Mononuclear cell (primary cell): Measurements from ENCODE around the gene PPP2R5D. TPM values are rescaled to one million over a fixed set of nuclear protein-coding genes. Genes with fewer than 3 reads are reported as not detected.
"Not testable (repeated sequence)": the region's sequence is repeated elsewhere in the genome, so short reads cannot be mapped to it uniquely, and the experiment has no call there.

ENCODE experiments used
- H3K27me3 ChIP-seq: 2 replicates; pipeline ENCODE4 v1.6.0; 2011; ENCODE audit warnings: low read length, control low read depth; ENCODE audit not compliant: insufficient read depth
- H3K4me1 ChIP-seq: 2 replicates; pipeline ENCODE4 v1.5.1; 2011; ENCODE audit warnings: mild to moderate bottlenecking, low read length, control low read depth; ENCODE audit not compliant: insufficient read depth
- H3K4me3 ChIP-seq: 2 replicates; pipeline ENCODE4 v1.5.1; 2011; ENCODE audit warnings: mild to moderate bottlenecking, low read length, moderate library complexity
- H3K9me3 ChIP-seq: 2 replicates; pipeline ENCODE4 v1.5.1; 2011; ENCODE audit warnings: low read depth, mild to moderate bottlenecking, control low read depth, low read length
- total RNA-seq: library from RNA; depleted of rRNA; stranded (reverse); fragments of >200 nt; gene quantifications from one replicate; pipeline ENCODE4 v1.2.3, GENCODE V29; 2012

The PPP2R5D gene
- total RNA-seq, 1 donor: 15.2 TPM

DNA sequence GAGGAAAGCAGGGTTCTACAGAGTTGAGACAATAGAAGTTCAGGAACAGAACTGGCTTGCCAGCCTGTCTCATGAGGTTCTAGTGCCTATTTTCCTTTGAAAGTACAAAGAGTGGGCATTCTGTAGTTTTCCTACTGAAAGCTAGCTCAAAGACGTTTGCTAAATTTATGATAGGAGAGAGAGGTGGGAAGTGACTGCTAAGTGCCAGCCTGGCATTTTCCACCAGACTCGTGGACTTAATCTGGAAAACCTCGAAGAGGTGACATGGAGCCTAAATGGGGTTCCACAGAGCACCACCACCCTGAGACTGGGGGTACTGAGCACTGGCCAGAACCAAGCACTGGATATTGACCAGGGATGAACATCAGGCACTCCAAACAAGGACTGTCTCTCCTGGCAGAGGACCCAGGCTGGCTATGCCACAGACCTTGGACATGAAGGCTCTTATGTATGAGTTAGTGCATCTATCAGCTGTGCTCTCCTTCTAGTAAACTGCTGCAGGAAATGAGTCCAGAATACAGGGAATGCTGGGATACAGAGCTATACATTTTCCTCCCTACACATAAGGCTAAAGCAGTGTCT, 12.5 kb upstream of the PPP2R5D start:
- Histone ChIP-seq H3K4me1 (peaks cover 14% of the 10 kb centered on the region), H3K9me3 (no peaks in the 10 kb centered on the region), H3K4me3 (no peak overlapping the region), H3K27me3 (no peaks in the 10 kb centered on the region)

DNA sequence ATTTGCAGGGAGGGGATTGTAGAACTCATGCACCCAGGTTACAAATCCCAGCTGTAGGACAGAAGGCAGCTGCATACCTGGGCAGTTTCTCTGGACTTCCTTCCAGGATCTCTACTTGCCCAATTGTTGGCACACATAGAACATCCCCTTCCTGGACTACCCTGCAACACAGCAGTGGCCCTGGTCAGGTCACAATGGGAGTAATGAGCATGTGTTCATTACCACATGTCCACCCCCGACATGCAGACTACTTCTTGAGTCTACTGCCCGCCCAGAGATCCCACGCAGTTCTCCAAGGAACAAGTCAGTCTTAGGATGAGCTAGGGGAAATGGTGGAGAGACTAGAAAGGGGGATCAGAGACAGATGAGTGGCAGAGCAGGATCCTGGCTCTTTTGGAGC, 10.4 kb upstream of the PPP2R5D start:
- Histone ChIP-seq H3K9me3 (no peaks in the 10 kb centered on the region), H3K4me3 (no peak overlapping the region), H3K4me1 (peaks cover 29% of the 10 kb centered on the region)

DNA sequence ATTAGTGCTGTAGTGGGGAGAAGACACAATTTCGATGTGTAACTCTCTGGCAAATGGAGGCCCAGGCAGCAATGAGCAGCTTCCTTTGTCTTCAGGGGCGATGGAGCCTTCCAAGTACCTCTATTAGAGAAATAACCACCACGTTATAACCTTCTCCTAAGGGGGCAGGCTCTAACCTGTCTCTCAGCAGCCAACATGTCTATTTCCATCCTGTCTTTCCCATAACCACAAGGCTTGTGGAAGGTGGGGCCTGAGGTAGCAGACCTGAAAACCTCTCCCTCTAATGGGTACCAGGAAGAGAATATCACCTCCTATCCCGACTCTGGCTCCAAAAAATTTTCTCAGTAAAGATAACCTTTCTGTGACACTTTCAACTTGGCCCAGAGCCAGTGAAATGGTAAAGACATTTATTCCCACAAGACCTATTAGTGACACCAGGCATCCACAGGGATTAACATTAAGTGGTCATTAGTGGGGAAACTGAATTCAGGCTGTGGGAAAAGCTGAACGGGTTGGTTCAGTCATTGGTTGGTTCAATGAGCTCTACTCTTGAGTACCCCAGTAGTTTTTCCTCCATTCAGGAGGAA, 9.4 kb upstream of the PPP2R5D start:
- Histone ChIP-seq H3K9me3 (no peaks in the 10 kb centered on the region), H3K4me1 (peaks cover 37% of the 10 kb centered on the region), H3K27me3 (no peaks in the 10 kb centered on the region), H3K4me3 (no peak overlapping the region)

More for the DNA sequence above, 10.4 kb upstream of the PPP2R5D start:
- H3K27me3 ChIP-seq: no peaks in the 10 kb centered on the region

DNA sequence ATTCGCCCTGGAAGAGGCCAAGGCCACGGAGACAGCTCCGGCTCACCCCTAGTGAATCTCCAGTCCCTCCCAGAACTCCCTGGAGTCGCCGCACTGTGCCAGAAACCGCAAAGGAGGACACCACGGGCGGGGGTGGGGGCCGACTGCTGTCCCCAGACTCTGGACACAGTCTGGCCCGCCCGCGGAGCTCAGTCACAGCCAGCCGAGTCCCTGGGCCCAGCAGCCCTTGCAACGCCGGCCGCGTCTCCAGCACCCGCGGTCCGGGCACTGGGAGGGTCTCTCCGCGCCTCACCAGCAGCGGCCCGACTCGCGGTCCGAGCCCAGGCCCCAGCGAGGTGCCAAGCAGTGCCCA, 5.9 kb upstream of the PPP2R5D start:
- Histone ChIP-seq H3K9me3 (no peaks in the 10 kb centered on the region), H3K4me3 (peak overlapping the region; percentile 91), H3K27me3 (no peaks in the 10 kb centered on the region), H3K4me1 (peaks cover 39% of the 10 kb centered on the region)

DNA sequence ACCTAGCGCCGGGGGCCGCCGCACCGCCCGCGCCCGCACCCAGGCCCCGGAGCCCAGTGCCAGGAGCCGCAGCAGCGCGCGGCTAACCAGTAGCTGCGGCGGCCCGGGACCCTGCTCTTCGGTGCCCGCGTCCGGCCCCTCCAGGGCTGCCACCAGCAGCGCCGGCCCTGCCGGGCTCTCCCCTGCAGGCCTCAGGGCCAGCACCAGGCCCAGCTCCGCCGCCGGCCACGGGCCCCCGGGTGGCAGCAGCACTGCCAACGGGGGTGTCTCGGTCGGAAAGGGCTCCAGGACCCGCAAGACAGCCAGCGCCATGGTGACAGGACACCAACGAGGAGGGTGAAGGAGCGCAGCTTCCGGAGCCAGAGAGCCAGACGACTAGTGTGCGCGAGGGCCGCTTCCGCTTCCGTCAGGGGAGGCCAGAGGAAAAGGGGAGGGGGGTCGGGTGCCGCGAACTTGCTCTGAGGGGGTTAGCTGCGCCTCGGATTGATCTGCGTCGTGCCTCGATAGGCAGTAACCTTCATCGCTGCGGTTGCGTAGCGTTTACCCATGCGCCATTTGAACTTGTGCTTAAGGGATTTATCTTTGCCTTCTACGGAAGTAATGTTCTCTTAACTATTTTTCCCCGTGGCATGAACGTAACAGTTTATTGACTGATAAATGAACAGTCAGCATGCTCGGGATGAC, 5.4 kb upstream of the PPP2R5D start, which contains the start of gene PEX6:
TSS of gene PEX6 (minus strand) at position 343 of the 684 bp plus-strand sequence. CDS start at position 312, 31 bp downstream.
- no peaks in the 10 kb centered on the region for H3K27me3 ChIP-seq
- H3K4me1 ChIP-seq: peaks cover 44% of the 10 kb centered on the region
- H3K4me3 ChIP-seq: peak within 1 kb of the TSS; percentile 91
- H3K9me3 ChIP-seq: no peaks in the 10 kb centered on the region

DNA sequence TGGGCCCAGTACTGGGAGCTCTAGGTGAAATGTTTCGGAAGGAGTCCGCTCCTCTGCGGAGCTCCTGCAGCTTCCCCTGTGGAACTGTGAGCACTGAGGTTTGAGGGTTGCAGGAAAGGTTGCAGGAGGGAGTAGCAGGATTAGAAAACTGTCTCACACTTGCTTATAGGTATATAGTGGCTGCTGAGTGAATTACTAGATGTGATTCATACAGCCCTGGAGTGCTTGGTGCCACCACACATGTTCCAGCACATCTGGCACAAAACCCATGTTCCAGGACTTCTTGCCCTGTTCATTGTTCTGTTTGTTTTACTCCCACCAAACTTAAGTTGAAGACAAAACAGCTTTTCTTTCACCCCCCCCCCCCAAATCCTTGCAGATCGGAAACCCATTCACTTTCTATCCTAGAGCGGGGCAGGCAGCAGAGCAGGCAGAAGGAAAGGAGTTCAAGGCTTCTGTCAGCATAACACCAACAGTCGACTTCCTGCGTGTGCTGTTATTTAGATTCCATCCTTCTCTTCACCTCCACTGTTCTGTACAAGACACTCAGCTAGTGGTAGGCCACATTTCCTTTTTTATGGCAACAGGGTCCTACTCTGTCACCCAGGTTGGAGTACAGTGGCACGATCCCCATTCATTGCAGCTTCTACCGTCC, 4.7 kb upstream of the PPP2R5D start:
- Histone ChIP-seq H3K4me3 (peak overlapping the region; percentile 91), H3K4me1 (peaks cover 45% of the 10 kb centered on the region), H3K9me3 (no peaks in the 10 kb centered on the region), H3K27me3 (no peaks in the 10 kb centered on the region)

DNA sequence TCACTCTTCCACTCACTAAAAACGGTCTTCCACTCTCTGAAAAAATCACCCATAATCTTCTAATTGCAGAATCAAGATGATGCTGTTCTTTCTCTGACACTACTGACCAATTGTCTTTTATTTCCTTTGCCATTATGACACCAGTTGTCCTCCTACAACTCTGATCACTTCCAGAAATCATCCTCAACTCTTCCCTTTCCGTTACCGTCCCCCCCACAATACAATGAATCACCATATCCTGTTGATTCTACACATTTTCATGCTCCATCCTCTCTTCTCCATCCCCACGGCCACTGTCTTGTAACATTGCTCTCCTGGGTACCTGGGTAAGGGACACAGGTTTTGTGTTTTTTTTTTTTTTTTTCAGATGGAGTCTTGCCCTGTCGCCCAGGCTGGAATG, 2.5 kb upstream of the PPP2R5D start:
- Histone ChIP-seq H3K9me3 (no peaks in the 10 kb centered on the region), H3K27me3 (no peaks in the 10 kb centered on the region), H3K4me1 (peaks cover 54% of the 10 kb centered on the region), H3K4me3 (no peak overlapping the region)

DNA sequence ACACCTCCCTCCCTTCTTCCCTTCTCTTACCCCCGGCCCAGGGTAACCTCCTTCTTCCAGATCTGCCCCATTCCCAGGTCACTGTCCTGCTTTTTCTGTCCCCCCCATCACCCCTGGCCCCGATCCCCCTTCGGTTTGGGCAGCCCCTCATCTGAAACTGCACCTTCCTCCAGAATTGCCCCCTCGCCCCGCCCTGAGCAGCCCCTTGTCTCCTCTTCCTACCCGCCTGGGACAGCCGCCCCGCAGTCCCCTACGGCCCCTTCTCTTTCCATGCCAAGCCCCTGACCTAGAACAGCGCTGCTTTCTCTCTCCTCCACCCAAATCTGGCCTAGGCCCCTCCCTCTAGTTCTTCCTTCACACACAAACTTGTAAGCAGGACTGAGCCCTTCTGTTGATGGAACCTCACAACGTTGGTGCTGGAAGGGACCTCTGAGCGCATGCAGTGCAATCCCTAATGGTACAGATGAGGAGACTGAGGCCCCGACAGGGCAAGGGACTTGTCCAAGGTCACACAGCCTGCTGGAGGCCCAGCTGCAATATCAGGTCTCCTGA, 630 bp downstream of the PPP2R5D start:
- Histone ChIP-seq H3K4me1 (peaks cover 34% of the 10 kb centered on the region), H3K4me3 (peak overlapping the region; percentile 67), H3K27me3 (no peaks in the 10 kb centered on the region)

DNA sequence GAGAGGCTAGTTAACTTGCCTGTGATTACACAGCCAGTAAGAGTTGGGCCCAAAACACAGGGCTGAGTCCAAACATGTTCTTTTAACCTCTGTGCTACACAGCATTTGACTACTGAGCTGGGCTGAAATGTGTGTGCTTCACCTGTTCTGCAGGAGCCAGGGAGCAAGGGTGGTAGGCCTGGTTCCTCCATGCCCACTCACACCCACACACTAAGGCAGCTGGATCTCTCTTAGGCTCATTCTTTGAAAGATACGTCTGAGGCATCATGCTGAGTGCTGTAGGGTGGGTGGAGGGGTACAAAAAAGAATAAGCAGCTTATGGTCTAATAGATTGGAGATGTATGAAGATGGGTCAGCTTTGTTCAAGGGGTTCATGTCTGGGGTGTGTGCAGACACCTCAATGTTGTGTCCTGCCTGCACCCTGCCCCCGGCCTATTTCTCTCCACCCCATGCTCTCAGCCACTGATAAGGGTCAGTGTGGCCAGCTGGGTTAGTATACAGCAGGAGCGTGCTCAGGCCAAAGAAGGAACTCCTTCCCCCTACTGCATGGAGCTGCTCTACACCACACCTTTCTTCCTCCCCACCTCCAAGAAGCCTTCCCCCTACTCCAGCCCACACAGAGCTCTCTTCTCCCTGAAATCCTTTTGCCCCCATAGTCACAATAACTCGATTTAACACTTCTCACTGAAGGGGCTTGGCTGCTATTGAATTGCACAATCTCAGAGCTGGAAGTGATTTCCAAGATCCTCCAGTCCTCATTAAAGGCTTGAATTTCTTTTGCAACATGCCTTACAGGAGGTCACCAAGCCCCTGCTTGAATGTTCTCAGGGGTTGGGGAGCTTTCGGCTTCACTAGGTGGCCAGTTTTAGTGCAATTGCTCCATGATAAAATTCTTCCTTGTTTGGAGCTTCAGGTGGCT, 3.4 kb downstream of the PPP2R5D start:
- Histone ChIP-seq H3K4me3 (no peak overlapping the region), H3K4me1 (peaks cover 30% of the 10 kb centered on the region), H3K9me3 (no peaks in the 10 kb centered on the region), H3K27me3 (no peaks in the 10 kb centered on the region)

More for the DNA sequence above, 630 bp downstream of the PPP2R5D start:
- no peaks in the 10 kb centered on the region for H3K9me3 ChIP-seq

DNA sequence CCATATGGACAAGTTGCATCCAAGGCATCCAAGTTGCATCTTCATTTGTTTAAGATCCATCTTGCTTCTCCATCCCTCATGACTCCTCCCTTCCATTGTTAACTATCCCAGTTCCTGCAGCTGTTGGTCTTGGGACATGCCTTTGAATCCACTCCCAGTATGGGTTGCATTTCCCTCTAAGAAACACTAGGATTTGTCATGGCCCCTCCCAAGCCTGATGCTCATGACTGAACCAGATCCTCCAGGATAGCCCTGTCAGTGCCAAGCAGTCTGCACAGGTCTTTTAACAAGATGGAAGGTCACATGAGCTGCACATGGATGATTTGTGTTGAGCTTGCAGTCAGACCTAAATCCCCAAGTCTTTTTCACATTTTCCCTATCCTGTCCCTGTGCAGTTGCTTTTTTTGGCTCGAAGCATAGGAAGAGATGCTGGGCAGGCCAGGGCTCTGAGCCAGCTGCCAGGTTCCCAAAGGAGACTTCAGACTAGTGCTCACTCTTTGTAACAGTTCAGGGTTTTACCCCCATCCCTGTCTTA, 4.2 kb downstream of the PPP2R5D start:
- Histone ChIP-seq H3K27me3 (no peaks in the 10 kb centered on the region), H3K4me1 (peaks cover 26% of the 10 kb centered on the region), H3K4me3 (no peak overlapping the region), H3K9me3 (no peaks in the 10 kb centered on the region)

DNA sequence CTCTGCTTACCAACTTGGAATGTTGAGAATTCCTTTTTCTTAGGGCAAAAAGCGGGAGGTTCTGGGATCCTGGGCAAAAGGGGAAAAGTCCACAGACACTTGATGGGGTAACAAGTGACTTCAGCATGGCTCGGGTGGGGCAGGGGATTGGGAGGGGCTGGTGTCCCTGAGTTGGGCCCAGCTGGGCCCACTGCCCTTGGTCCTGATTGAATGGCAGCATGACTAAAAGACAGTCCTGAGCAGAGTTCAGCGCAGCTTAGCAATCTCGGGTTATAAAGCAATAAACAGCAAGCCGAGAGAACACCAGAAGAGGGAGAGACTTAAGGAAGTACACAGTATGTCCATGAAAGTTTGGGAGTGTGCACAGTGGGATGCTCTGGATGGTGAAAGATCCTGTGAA, 5.6 kb downstream of the PPP2R5D start:
- H3K27me3 ChIP-seq: no peaks in the 10 kb centered on the region
- no peak overlapping the region for H3K4me3 ChIP-seq
- H3K9me3 ChIP-seq: no peaks in the 10 kb centered on the region
- peaks cover 21% of the 10 kb centered on the region for H3K4me1 ChIP-seq

DNA sequence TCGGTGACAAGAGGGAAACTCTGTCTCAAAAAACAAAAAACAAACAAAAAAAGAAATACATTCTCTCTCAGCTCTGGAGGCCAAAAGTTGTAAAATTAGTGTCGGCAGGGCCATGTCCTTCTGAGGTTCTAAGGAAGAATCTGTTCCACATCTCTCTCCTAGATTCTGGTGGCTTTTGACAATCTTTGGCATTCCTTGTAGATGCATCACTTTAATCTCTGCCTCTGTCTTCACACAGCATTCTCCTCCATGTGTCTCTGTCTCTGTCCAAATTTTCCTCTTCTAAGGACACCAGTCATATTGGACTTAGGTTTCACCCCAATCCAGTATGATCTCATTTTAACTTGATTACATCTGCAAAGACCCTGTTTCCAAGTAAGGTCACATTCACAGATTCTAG, 9.1 kb downstream of the PPP2R5D start:
- H3K4me3 ChIP-seq: no peak overlapping the region
- no peaks in the 10 kb centered on the region for H3K27me3 ChIP-seq
- H3K9me3 ChIP-seq: no peaks in the 10 kb centered on the region
- H3K4me1 ChIP-seq: no peaks in the 10 kb centered on the region

DNA sequence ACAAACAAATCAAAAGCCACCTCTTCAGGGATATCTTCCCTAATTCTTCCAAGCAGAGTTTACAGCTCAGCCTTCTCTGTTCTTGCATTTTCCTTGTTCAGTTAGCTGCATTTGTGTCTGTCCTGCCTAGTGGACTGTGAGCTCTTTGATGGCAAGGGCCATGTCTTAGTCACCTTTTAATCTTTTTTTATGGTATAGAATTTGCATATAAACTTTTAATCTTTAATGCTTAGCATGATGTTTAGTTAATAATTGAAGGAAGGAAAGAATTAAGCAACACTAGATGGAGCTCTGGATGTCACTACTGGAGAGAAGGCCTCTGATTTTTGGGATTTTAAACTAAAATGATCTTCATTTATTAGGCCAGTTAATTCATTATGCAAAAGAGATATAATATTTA, 12.1 kb downstream of the PPP2R5D start:
- H3K4me1 ChIP-seq: no peaks in the 10 kb centered on the region
- no peaks in the 10 kb centered on the region for H3K27me3 ChIP-seq
- no peak overlapping the region for H3K4me3 ChIP-seq
- no peaks in the 10 kb centered on the region for H3K9me3 ChIP-seq

DNA sequence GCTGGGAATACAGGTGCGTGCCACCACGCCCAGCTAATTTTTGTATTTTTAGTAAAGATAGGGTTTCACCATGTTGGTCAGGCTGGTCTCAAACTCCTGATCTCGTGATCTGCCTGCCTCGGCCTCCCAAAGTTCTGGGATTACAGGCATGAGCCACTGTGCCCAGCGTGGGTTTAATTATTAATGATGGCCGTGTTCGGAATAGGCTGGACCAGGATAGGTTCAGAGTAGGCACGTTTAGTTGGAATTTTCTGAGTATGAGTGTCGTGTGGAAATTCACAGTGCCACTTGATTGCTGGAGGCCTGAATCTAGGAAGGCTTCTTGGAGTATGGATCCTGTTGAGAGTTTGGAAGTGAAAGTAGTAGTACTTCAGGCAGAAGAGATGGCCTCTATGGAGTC, 13.8 kb downstream of the PPP2R5D start:
- not testable (repeated sequence) for H3K27me3 ChIP-seq, H3K4me1 ChIP-seq, H3K9me3 ChIP-seq, H3K4me3 ChIP-seq
